B cell (primary cell): ENCODE data around the gene H2BW2. TPM values are rescaled to one million over a fixed set of nuclear protein-coding genes. Genes with fewer than 3 reads are reported as not detected.

Experiments
- ATAC-seq: fragments of 200-7000 bp; cut with Tn5 transposase; one replicate; pipeline ENCODE4 v1.10.0; 2021; ENCODE audit warnings: low read depth, mild to moderate bottlenecking, moderate number of reproducible peaks, moderate library complexity
- CTCF ChIA-PET: fragments of 350-600 bp; sonication (Branson Sonifier 250); formaldehyde crosslinking; loops from one replicate; lab custom pipeline; 2021; ENCODE audit warnings: antibody characterized with exemption, inconsistent platforms; lab: Charles Lee
- POLR2A ChIA-PET: fragments of 350-600 bp; sonication (Branson Sonifier 250); formaldehyde crosslinking; loops from one replicate; lab custom pipeline; 2021; ENCODE audit warnings: antibody characterized with exemption; lab: Charles Lee
- DNase-seq: peaks from one replicate; pipeline ENCODE4 v3.0.0; 2013
- H2AFZ ChIP-seq: 2 replicates; pipeline ENCODE4 v1.6.1; 2012; ENCODE audit warnings: mild to moderate bottlenecking, low read depth, low read length; ENCODE audit not compliant: insufficient read depth, poor library complexity, severe bottlenecking
- H3K27ac ChIP-seq, 2 donors: 1 replicate in 1 of 2; 2 replicates in 1 of 2; pipeline ENCODE4 v1.5.1; 2012 to 2013; ENCODE audit warnings: low read length in 2 of 2, mild to moderate bottlenecking in 2 of 2, moderate library complexity in 1 of 2
- H3K27me3 ChIP-seq, 4 experiments: fragments of 200-600 bp in 1 of 4; sonication (generic) in 1 of 4; replicated peaks in 1 of 4; 1 replicate in 2 of 4; 2 replicates in 2 of 4; pipeline versions ENCODE4 v1.6.1 to v1.7.0; 2013 to 2016; ENCODE audit warnings: low read length in 3 of 4, mild to moderate bottlenecking in 2 of 4, mixed read lengths in 1 of 4, moderate library complexity in 1 of 4; ENCODE audit not compliant: insufficient read depth in 4 of 4, control insufficient read depth in 3 of 4; ENCODE audit errors: control extremely low read depth in 1 of 4
- H3K36me3 ChIP-seq, 2 experiments: replicated peaks in 1 of 2; 1 replicate in 1 of 2; 2 replicates in 1 of 2; pipeline versions ENCODE4 v1.6.1 to v1.7.1; 2013; ENCODE audit warnings: low read length in 1 of 2; ENCODE audit not compliant: insufficient read depth in 2 of 2, control insufficient read depth in 1 of 2; ENCODE audit errors: control extremely low read depth in 1 of 2, extremely low read depth in 1 of 2
- H3K4me1 ChIP-seq, 2 donors: fragments of 200-600 bp in 1 of 2; sonication (generic) in 1 of 2; 1 replicate in 1 of 2; 2 replicates in 1 of 2; pipeline versions ENCODE4 v1.5.1 to v1.6.1; 2013 to 2017; ENCODE audit warnings: low read length in 2 of 2; ENCODE audit not compliant: control insufficient read depth in 2 of 2, insufficient read depth in 2 of 2
- H3K4me2 ChIP-seq: replicated peaks from 2 replicates; pipeline ENCODE3; 2012; ENCODE audit warnings: mild to moderate bottlenecking, low read depth, low read length; ENCODE audit not compliant: poor library complexity, severe bottlenecking
- H3K4me3 ChIP-seq, 5 experiments: fragments of 200-600 bp in 1 of 5; sonication (generic) in 1 of 5; 1 replicate in 3 of 5; 2 replicates in 2 of 5; pipeline versions ENCODE4 v1.5.1 to v1.7.0; 2011 to 2016; ENCODE audit warnings: low read length in 4 of 5, mild to moderate bottlenecking in 4 of 5, low read depth in 2 of 5, control low read depth in 1 of 5, moderate library complexity in 1 of 5; ENCODE audit not compliant: insufficient read depth in 1 of 5; ENCODE audit errors: control extremely low read depth in 1 of 5, extremely low read depth in 1 of 5
- H3K79me2 ChIP-seq: fragments of 200-600 bp; sonication (generic); one replicate; pipeline ENCODE4 v1.6.0; 2016; ENCODE audit warnings: low read length; ENCODE audit not compliant: control insufficient read depth, insufficient read depth
- H3K9ac ChIP-seq: fragments of 200-600 bp; sonication (generic); 2 replicates; pipeline ENCODE4 v1.6.1; 2017; ENCODE audit warnings: mild to moderate bottlenecking, low read length, moderate library complexity
- H3K9me3 ChIP-seq, 3 donors: one replicate each; pipeline versions ENCODE4 v1.6.1 to v1.7.1; 2013; ENCODE audit warnings: low read length in 2 of 3; ENCODE audit not compliant: control insufficient read depth in 2 of 3, insufficient read depth in 1 of 3; ENCODE audit errors: control extremely low read depth in 1 of 3
- H4K20me1 ChIP-seq: 2 replicates; pipeline ENCODE4 v1.6.0; 2012; ENCODE audit warnings: mild to moderate bottlenecking, low read length; ENCODE audit not compliant: insufficient read depth, control insufficient read depth, poor library complexity, severe bottlenecking
- H3K27ac Mint-ChIP-seq: one replicate; pipeline ENCODE4 v1.8.0; 2021; ENCODE audit warnings: mixed read lengths
- H3K27me3 Mint-ChIP-seq: one replicate; pipeline ENCODE4 v1.8.0; 2021; ENCODE audit warnings: mixed read lengths
- H3K4me1 Mint-ChIP-seq: one replicate; pipeline ENCODE4 v1.8.0; 2021; ENCODE audit warnings: mixed read lengths
- H3K4me3 Mint-ChIP-seq: one replicate; pipeline ENCODE4 v1.8.0; 2021; ENCODE audit warnings: mixed read lengths
- H3K9me3 Mint-ChIP-seq: one replicate; pipeline ENCODE4 v1.8.0; 2022; ENCODE audit warnings: mixed read lengths; ENCODE audit not compliant: insufficient read depth
- CTCF ChIP-seq: fragments of 200-600 bp; IDR thresholded peaks from one replicate; pipeline ENCODE4 v1.8.0; 2022; ENCODE audit warnings: antibody characterized with exemption, mild to moderate bottlenecking
- EZH2 ChIP-seq: IDR thresholded peaks from 2 replicates; pipeline ENCODE4 v1.6.1; 2012; ENCODE audit warnings: borderline replicate concordance, low read depth, mild to moderate bottlenecking, moderate library complexity, low read length; ENCODE audit not compliant: insufficient read depth, poor library complexity, severe bottlenecking
- WGBS: methylation state at CpG from one replicate; pipeline ENCODE4 v1.1.5; 2013; ENCODE audit warnings: missing lambda C conversion rate; ENCODE audit not compliant: insufficient coverage; 5-methylcytosine and 5-hydroxymethylcytosine counted together
- intact Hi-C: fragments of 100-400 bp; cut with micrococcal nuclease; formaldehyde crosslinking; loops from one replicate; pipeline ENCODE4 v1.10.0; 2022
- polyA plus RNA-seq: library from polyadenylated mRNA; depleted of rRNA; stranded (reverse); fragments of >200 nt; gene quantifications from 2 replicates; pipeline ENCODE4 v1.2.3, GENCODE V29; 2012
- total RNA-seq, 2 donors: library from RNA; stranded (reverse); fragments of 120-200 nt in 1 of 2; gene quantifications; 1 replicate in 1 of 2; 2 replicates in 1 of 2; pipeline versions ENCODE4 v1.2.3 to v1.2.4, GENCODE V29; 2013 to 2022

Gene H2BW2
- total and polyA plus RNA-seq, 2 donors (not counting 1 experiment from before 2014, with no cell fraction given) = not detected

GRCh38 chrX:104008831-104009230, 30.9 kb upstream of the H2BW2 start:
- no peaks in the 10 kb centered on the region for H3K4me1 ChIP-seq
- no peak overlapping the region for H3K27ac ChIP-seq
- intact Hi-C loops = no loop called here
- POLR2A ChIA-PET = no interaction called here
- no peaks in the 10 kb centered on the region for H3K27me3 ChIP-seq
- TF ChIP-seq CTCF = no peak
- TF ChIP-seq EZH2 = no peak
- Mint-ChIP-seq H3K27ac (no peak overlapping the region), H3K4me3 (no peak overlapping the region), H3K9me3 (no peaks in the 10 kb centered on the region), H3K27me3 (no peaks in the 10 kb centered on the region), H3K4me1 (no peaks in the 10 kb centered on the region)
- CTCF ChIA-PET = no interaction called here
- H3K4me3 ChIP-seq = no peak overlapping the region
- no peak for ATAC-seq
- H2AFZ ChIP-seq = no peak overlapping the region
- no peak overlapping the region for H3K4me2 ChIP-seq
- H3K9ac ChIP-seq = no peak overlapping the region
- H3K9me3 ChIP-seq = no peaks in the 10 kb centered on the region
- H4K20me1 ChIP-seq = no peaks in the 10 kb centered on the region
- 72% methylated on average over 4 of the region's 5 CpGs for WGBS
- H3K36me3 ChIP-seq = no peaks in the 10 kb centered on the region
- no peak for DNase-seq
- no peaks in the 10 kb centered on the region for H3K79me2 ChIP-seq

- DNase-seq = no peak
- TF ChIP-seq EZH2 = no peak
- TF ChIP-seq CTCF = no peak
- Histone ChIP-seq H3K4me2 (no peak overlapping the region), H3K4me3 (no peak overlapping the region), H3K79me2 (no peaks in the 10 kb centered on the region), H2AFZ (no peak overlapping the region), H3K9ac (no peak overlapping the region), H3K36me3 (no peaks in the 10 kb centered on the region), H3K27me3 (no peaks in the 10 kb centered on the region), H3K4me1 (no peaks in the 10 kb centered on the region), H4K20me1 (no peaks in the 10 kb centered on the region), H3K9me3 (no peaks in the 10 kb centered on the region), H3K27ac (no peak overlapping the region)
- Mint-ChIP-seq H3K4me1 (no peaks in the 10 kb centered on the region), H3K9me3 (no peaks in the 10 kb centered on the region), H3K27me3 (no peaks in the 10 kb centered on the region), H3K27ac (no peak overlapping the region), H3K4me3 (no peak overlapping the region)
- intact Hi-C loops = no loop called here
- POLR2A ChIA-PET = no interaction called here
- CTCF ChIA-PET = no interaction called here
- 93% methylated on average over 24 of the region's 24 CpGs for WGBS
- no peak for ATAC-seq
These were observed 26.6 kb upstream of the H2BW2 start for GRCh38 chrX:104013158-104013557.
